ENCODE measurements around the gene ZNF691. TPM values are rescaled to one million over a fixed set of nuclear protein-coding genes. Genes with fewer than 3 reads are reported as not detected.

The ZNF691 gene
- total RNA-seq, 1 experiment from 2014 or later = 9.5 TPM

DNA sequence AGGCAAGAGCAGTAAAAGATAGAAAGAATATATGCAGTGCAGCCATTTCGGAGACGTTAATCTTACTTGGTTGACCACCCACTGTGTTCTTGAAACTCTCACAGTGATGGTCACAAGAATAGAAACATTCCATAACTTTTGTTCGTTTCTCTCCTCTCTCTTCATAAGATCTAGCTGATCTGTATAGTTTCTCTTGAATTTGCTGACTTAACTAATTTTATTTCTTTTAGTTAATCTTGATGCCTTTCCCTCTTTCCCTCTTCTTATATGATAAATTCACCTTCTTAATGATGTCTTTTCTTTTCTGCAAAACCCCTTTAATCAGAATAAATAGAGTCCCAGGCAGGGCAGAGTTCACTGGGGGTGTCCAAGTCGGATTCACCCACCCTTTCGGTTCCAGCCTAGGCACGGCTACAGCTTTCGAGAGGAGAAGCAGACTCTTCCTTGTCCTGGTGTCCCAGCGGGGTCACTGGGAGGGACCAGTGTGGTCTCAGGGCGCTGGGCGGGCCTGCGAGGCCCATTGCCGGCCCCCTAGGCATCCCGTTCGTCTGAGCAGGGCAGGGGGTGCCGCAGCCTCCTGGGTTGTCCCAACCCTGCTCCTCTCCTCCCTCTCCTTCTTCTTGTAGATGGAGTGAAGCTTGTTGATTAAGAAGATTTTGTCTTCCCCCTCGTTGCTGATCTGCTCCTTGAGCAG lies 39.8 kb downstream of the ZNF691 start:
- CTCF ChIA-PET = interaction anchor here (0.6 kb wide), 1 partner anchor 48 kb away, joined by 3 read pairs; no protein-coding TSS in a partner anchor
- Mint-ChIP-seq H3K4me1 (ENCODE audit: insufficient read depth, unreplicated experiment) (no peaks in the 10 kb centered on the region), H3K27me3 (ENCODE audit: insufficient read depth, unreplicated experiment) (peaks cover 4% of the 10 kb centered on the region), H3K27ac (ENCODE audit: low read depth, unreplicated experiment) (no peak overlapping the region), H3K36me3 (ENCODE audit: insufficient read depth, unreplicated experiment) (no peaks in the 10 kb centered on the region), H3K4me3 (ENCODE audit: unreplicated experiment) (no peak overlapping the region), H3K9me3 (ENCODE audit: unreplicated experiment) (no peaks in the 10 kb centered on the region)
- intact Hi-C loops (cut with micrococcal nuclease) = no loop called here
- TF ChIP-seq CTCF (IDR thresholded peaks at IDR 0.05; ENCODE audit: unreplicated experiment) = no peak
- POLR2A ChIA-PET = no interaction called here
- DNase-seq (ENCODE audit: unreplicated experiment) = no peak
- no TSS peak for BruUV-seq (replicated peaks)

DNA sequence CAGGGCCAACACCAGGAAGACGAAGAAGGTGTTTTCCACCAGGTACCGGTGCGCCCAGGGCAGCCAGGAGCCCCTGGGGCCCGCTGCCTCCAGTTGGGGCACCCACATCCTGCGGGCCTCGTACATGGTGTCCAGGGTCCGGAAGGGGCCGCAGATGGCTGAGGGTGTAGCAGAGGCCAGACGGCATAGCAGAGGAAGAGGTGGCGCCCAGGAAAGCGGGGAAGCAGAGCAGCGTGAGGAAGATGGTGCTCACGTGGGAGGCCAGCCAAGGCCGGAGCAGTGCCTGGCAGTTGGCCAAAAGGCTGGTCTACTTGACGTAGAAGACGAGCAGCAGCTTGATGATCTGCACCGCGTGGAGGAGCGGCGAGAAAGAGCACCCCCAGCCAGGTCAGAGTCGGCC lies 40.4 kb downstream of the ZNF691 start:
- H3K27ac Mint-ChIP-seq (ENCODE audit: low read depth, unreplicated experiment) = no peak overlapping the region
- H3K9me3 Mint-ChIP-seq (ENCODE audit: unreplicated experiment) = no peaks in the 10 kb centered on the region
- H3K4me3 Mint-ChIP-seq (ENCODE audit: unreplicated experiment) = no peak overlapping the region
- ChIA-PET CTCF (no interaction called here), POLR2A (no interaction called here)
- peaks cover 10% of the 10 kb centered on the region for H3K27me3 Mint-ChIP-seq (ENCODE audit: insufficient read depth, unreplicated experiment)
- no peaks in the 10 kb centered on the region for H3K36me3 Mint-ChIP-seq (ENCODE audit: insufficient read depth, unreplicated experiment)
- no peaks in the 10 kb centered on the region for H3K4me1 Mint-ChIP-seq (ENCODE audit: insufficient read depth, unreplicated experiment)
- no peak for DNase-seq (ENCODE audit: unreplicated experiment)
- TF ChIP-seq CTCF (IDR thresholded peaks at IDR 0.05; ENCODE audit: unreplicated experiment) = no peak
- BruUV-seq (replicated peaks) = no TSS peak
- intact Hi-C loops (cut with micrococcal nuclease) = no loop called here

DNA sequence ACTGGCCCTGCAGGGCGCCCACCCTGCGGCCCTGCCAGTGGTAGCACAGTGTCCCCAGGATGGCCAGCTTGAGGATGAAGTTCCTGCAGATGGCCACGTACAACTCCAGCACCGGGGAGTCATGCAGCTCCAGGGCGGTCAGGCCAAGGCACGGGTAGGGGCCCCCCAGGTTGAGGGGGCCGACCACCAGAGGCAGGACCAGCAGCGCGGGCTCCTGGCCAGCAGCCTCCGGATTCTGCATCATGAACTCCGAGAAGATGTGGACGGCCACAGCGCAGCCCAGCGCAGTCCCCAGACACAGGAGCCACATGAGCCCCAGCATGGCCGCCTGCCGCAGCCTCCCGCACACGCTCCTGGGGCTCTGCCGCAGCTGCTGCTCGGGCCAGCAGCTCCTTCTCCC lies 41.0 kb downstream of the ZNF691 start:
- no peaks in the 10 kb centered on the region for H3K9me3 Mint-ChIP-seq (ENCODE audit: unreplicated experiment)
- no peak for DNase-seq (ENCODE audit: unreplicated experiment)
- ChIA-PET POLR2A (interaction anchor here (1.0 kb wide), 1 partner anchor 9 kb away, joined by 3 read pairs; no protein-coding TSS in a partner anchor), CTCF (interaction anchor here (0.7 kb wide), 1 partner anchor 12 kb away, joined by 3 read pairs; no protein-coding TSS in a partner anchor)
- H3K27ac Mint-ChIP-seq (ENCODE audit: low read depth, unreplicated experiment) = no peak overlapping the region
- H3K4me3 Mint-ChIP-seq (ENCODE audit: unreplicated experiment) = no peak overlapping the region
- no peaks in the 10 kb centered on the region for H3K36me3 Mint-ChIP-seq (ENCODE audit: insufficient read depth, unreplicated experiment)
- no peak for TF ChIP-seq CTCF (IDR thresholded peaks at IDR 0.05; ENCODE audit: unreplicated experiment)
- no TSS peak for BruUV-seq (replicated peaks)
- H3K4me1 Mint-ChIP-seq (ENCODE audit: insufficient read depth, unreplicated experiment) = no peaks in the 10 kb centered on the region
- intact Hi-C loops (cut with micrococcal nuclease) = no loop called here
- H3K27me3 Mint-ChIP-seq (ENCODE audit: insufficient read depth, unreplicated experiment) = peaks cover 11% of the 10 kb centered on the region

DNA sequence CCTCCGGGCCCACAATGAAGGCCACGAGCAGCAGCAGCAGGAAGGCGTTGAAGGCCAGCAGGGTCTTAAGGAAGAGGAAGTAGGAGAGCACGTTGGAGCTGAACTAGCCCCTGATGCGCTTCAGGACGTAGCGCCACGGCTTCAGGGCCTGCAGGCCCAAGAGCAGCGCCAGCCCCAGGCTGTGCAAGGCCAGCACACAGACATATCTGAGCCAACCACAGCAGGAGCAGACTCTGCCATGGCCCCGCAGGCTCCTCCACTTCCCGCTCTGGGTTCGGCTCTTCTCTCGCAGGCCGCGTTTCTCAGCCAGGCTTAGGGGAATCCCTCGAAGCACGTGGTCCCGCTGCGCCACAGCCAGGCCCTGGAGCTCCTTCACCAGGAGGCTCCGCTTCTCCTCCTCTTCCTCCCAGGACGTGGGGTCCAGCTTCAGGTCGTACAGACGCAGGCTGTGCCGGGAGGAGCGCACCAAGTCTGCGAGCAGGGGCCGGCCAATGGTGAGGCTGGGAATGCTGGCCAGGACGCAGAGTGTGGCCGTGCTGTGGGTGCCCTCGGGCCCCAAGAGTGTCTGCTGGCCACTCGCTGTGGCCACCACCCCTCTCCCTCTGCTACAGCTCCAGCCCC lies 41.7 kb downstream of the ZNF691 start:
- intact Hi-C loops (cut with micrococcal nuclease) = no loop called here
- H3K9me3 Mint-ChIP-seq (ENCODE audit: unreplicated experiment) = no peaks in the 10 kb centered on the region
- no peak overlapping the region for H3K4me3 Mint-ChIP-seq (ENCODE audit: unreplicated experiment)
- DNase-seq (ENCODE audit: unreplicated experiment) = no peak
- ChIA-PET CTCF (interaction anchor here (0.7 kb wide), 1 partner anchor 11 kb away, joined by 3 read pairs; no protein-coding TSS in a partner anchor), POLR2A (interaction anchor here (1.0 kb wide), 1 partner anchor 8 kb away, joined by 3 read pairs; no protein-coding TSS in a partner anchor)
- H3K27ac Mint-ChIP-seq (ENCODE audit: low read depth, unreplicated experiment) = no peak overlapping the region
- H3K4me1 Mint-ChIP-seq (ENCODE audit: insufficient read depth, unreplicated experiment) = no peaks in the 10 kb centered on the region
- TF ChIP-seq CTCF (IDR thresholded peaks at IDR 0.05; ENCODE audit: unreplicated experiment) = no peak
- no TSS peak for BruUV-seq (replicated peaks)
- H3K27me3 Mint-ChIP-seq (ENCODE audit: insufficient read depth, unreplicated experiment) = peaks cover 11% of the 10 kb centered on the region
- no peaks in the 10 kb centered on the region for H3K36me3 Mint-ChIP-seq (ENCODE audit: insufficient read depth, unreplicated experiment)
